Suprapubic skin (tissue), 4 donors: ENCODE results near the gene ROR2.

Experiments used
- CTCF ChIP-seq, 2 donors: fragments of 200-600 bp in 1 of 2; fragments of 450-650 bp in 1 of 2; sonication (generic) in 1 of 2; IDR thresholded peaks; one replicate each; pipeline ENCODE4 v1.5.1; 2016 to 2019; ENCODE audit warnings: antibody characterized with exemption in 2 of 2, mild to moderate bottlenecking in 1 of 2, moderate library complexity in 1 of 2
- EP300 ChIP-seq: sonication (generic); formaldehyde crosslinking; IDR thresholded peaks from one replicate; pipeline ENCODE4 v1.6.1; 2017; ENCODE audit warnings: antibody characterized with exemption
- POLR2A ChIP-seq, 2 donors: fragments of 450-650 bp; IDR thresholded peaks; one replicate each; pipeline ENCODE4 v1.6.1; 2017; ENCODE audit warnings: antibody characterized with exemption in 2 of 2, mild to moderate bottlenecking in 2 of 2, moderate library complexity in 2 of 2
- POLR2AphosphoS5 ChIP-seq, 3 donors: sonication (generic); formaldehyde crosslinking; IDR thresholded peaks; one replicate each; pipeline ENCODE4 v1.6.1; 2017; ENCODE audit warnings: antibody characterized with exemption in 3 of 3

GRCh38 chr9:91557327-91557726, 392.7 kb downstream of the ROR2 start:
- no peak for TF ChIP-seq CTCF (IDR thresholded peaks at IDR 0.05)
- no peak for TF ChIP-seq POLR2A (IDR thresholded peaks at IDR 0.05)
- TF ChIP-seq POLR2AphosphoS5 (IDR thresholded peaks at IDR 0.05): no peak
- TF ChIP-seq EP300: no peak
